ENCODE measurements around the gene TESPA1. TPM values are rescaled to one million over a fixed set of nuclear protein-coding genes. Genes with fewer than 3 reads are reported as not detected.
A peak's percentile ranks its signal among the peaks of the same experiment; 100 is the strongest.
"Not testable (repeated sequence)": the region's sequence is repeated elsewhere in the genome, so short reads cannot be mapped to it uniquely, and the experiment has no call there.

The TESPA1 gene
- total RNA-seq, 8 experiments from 2014 or later = 0.09 to 0.52 (median 0.16) TPM; not detected in 2

DNA sequence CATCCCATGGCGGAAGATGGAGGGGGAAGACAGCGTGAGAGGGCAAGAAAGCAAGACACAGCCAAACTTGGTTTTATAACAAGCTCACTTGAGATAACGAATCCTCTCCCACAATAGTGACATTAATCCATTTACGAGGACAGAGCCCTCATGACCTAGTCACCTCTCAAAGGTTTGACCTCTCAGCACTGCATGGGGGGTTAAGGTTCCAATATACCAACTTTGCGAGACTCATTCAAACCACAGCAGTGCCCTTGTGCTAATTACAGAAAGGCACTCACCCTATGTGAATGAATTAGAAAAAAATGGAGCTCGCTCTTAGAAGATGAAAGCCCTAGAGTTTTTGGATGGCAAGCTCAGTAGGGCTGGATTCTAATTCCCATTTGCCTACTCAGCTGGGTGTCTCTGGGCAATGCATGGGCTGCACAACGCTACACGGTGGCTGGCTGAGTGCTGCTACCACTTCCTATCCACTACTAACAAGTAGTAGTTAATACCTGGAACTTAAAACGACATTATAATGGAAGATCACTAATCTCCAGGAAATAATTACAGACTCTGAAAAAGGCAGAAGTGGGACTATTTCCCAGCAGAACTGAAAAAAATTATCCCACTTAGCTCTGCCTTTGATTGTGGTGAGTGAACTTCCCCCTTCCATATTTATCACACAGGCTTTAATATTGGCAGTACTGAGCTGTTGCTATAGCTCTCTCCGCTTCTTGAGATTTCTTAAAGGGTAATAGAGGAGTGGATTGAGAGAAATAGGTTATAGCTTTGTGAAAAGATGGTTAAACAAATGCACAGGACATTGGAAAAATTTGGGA lies 27.5 kb downstream of the TESPA1 start:
- Histone ChIP-seq H3K27ac (no peak overlapping the region), H3K4me1 (replicated peaks in 1 of 2) (no peaks in the 10 kb centered on the region), H3K4me3 (no peak overlapping the region)
- ATAC-seq (replicated peaks in 6 of 8) = no peak
- WGBS, 10 experiments = 28 to 92% (median 85%) methylated on average over 2 to 9 of the region's 10 CpGs; no CpG with 5 or more reads in 1 of the 10 experiments
- in situ Hi-C loops (cut with MboI; ENCODE audit: low pct_unique_long_range_greater_than_20kb in 2 of 9, low sequenced_read_pairs in 9 of 9, unreplicated experiment in 9 of 9) = loop anchor here in 6 of 9 experiments (10.0 to 25.0 kb wide), 4 partner anchors 102 to 370 kb away; partner anchors contain the start of genes MUCL1 (in 2 of the 6) and PPP1R1A (in 2 of the 6)

DNA sequence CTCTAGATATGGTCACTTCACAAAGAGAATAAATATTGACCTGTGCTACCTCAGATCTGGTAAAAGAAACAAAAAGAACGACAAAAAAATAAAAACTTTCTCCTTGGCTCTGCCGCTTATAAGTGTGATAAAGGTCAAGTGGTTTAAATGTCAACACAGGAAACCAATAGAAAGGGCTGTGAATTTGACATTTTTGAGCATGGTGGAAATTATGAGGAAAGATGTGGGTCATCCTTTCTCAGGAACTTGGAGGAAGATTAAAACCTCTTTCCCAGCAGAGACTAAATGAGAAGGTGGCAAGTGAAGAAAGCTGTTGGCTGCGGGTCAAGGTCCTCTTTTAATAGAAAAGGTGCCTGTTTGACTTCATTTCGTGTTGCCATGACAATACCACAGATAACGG lies 28.2 kb downstream of the TESPA1 start:
- 38 to 100% (median 70%) methylated on average over 1 to 5 of the region's 5 CpGs; no CpG with 5 or more reads in 1 of the 10 experiments for WGBS, 10 experiments
- in situ Hi-C loops (cut with MboI; ENCODE audit: low pct_unique_long_range_greater_than_20kb in 2 of 9, low sequenced_read_pairs in 9 of 9, unreplicated experiment in 9 of 9) = loop anchor here in 6 of 9 experiments (10.0 to 25.0 kb wide), 4 partner anchors 102 to 369 kb away; partner anchors contain the start of genes MUCL1 (in 2 of the 6) and PPP1R1A (in 2 of the 6)

DNA sequence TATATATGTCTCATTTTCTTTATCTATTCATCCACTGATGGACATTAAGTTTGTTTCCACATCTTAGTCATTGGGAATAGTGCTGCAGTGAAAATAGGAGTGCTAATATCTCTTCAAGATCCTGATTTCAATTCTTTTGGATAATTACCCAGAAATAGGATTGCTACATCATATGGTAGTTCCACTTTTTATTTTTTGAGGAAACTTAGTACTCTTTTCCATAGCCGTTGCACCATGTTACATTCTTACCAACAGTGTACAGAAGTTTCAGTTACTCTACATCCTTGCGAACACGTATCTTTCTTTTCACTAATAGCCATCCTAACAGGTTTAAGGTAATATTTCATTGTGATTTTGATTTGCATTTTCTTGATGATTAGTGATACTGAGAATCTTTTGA lies 29.8 kb downstream of the TESPA1 start:
- 40 to 100% (median 87%) methylated on average over 1 to 3 of the region's 3 CpGs; no CpG with 5 or more reads in 2 of the 10 experiments for WGBS, 10 experiments
- in situ Hi-C loops (cut with MboI; ENCODE audit: low pct_unique_long_range_greater_than_20kb in 2 of 9, low sequenced_read_pairs in 9 of 9, unreplicated experiment in 9 of 9) = loop anchor here in 6 of 9 experiments (10.0 to 25.0 kb wide), 4 partner anchors 100 to 368 kb away; partner anchors contain the start of genes MUCL1 (in 2 of the 6) and PPP1R1A (in 2 of the 6)
- Histone ChIP-seq H3K4me1 (replicated peaks in 1 of 2) (no peaks in the 10 kb centered on the region), H3K4me3 (no peak overlapping the region), H3K27ac (no peak overlapping the region)
- no peak for ATAC-seq (replicated peaks in 6 of 8)

More for the DNA sequence above, 28.2 kb downstream of the TESPA1 start:
- Histone ChIP-seq H3K4me3 (no peak overlapping the region), H3K4me1 (replicated peaks in 1 of 2) (no peaks in the 10 kb centered on the region), H3K27ac (no peak overlapping the region)
- ATAC-seq (replicated peaks in 6 of 8) = no peak

DNA sequence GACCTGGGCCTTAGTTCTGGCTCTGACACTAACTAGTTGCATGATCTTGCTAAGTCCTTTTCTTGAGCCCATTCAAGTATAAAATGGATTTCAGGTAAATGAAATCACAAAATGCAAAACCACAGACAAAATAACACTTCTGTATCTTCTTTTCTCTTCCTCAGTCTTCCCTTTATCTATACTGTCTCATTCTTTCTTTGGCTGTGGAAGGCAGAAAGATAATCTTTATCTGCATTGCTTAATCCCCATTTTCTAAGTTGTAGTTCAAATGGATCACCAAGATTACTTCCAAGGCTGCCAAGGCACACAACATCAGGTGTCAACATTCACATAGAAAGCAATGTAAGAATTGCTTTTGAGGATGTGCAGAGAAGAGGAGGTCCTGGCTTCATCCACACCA lies 30.3 kb downstream of the TESPA1 start:
- no peak overlapping the region for H3K27ac ChIP-seq
- ATAC-seq (replicated peaks in 6 of 8) = no peak
- in situ Hi-C loops (cut with MboI; ENCODE audit: low pct_unique_long_range_greater_than_20kb in 2 of 9, low sequenced_read_pairs in 9 of 9, unreplicated experiment in 9 of 9) = loop anchor here in 6 of 9 experiments (10.0 to 25.0 kb wide), 4 partner anchors 99 to 367 kb away; partner anchors contain the start of genes MUCL1 (in 2 of the 6) and PPP1R1A (in 2 of the 6)
- no peak overlapping the region for H3K4me3 ChIP-seq
- H3K4me1 ChIP-seq (replicated peaks in 1 of 2) = no peaks in the 10 kb centered on the region

GRCh38 chr12:54950071-54950727 lies 34.4 kb downstream of the TESPA1 start:
- Histone ChIP-seq H3K4me1 (replicated peaks in 1 of 2) (no peaks in the 10 kb centered on the region), H3K27ac (no peak overlapping the region), H3K4me3 (no peak overlapping the region)
- 33 to 100% (median 80%) methylated on average over 1 of the region's 1 CpG; no CpG with 5 or more reads in 7 of the 10 experiments for WGBS, 10 experiments
- ATAC-seq (replicated peaks in 6 of 8) = no peak
- in situ Hi-C loops (cut with MboI; ENCODE audit: low pct_unique_long_range_greater_than_20kb in 2 of 9, low sequenced_read_pairs in 9 of 9, unreplicated experiment in 9 of 9) = loop anchor here in 6 of 9 experiments (10.0 to 25.0 kb wide), 4 partner anchors 95 to 363 kb away; partner anchors contain the start of genes MUCL1 (in 2 of the 6) and PPP1R1A (in 2 of the 6)

DNA sequence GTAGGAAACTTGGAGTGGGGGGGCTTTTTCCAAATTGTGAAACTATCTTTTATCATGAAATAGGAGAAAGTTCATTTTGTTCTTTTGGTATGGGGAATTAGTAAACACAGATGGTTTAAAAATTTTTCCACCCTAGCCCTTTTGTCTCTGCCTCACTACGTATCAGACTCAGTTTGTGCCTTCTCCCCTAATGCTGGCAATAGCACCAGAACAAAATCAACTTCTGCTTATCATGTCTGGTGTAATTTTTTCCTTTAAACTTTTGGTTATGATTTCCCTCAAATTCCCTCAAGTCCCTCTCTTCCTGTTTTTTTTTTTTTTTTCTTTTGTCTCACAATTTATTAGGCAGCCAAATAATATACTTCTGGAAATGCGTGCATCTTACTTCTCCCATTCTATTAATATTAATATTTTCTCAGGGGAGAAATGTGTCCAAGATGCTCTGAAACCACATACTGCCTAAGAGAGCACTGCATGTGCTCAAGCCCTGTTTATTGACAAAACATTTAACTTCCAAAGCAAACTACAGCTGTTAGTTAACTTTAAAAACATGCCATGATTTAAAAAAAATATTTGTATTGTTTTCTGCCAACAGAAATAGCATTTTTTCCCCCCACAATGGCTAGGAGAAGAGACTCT lies 35.4 kb downstream of the TESPA1 start:
- ATAC-seq (replicated peaks in 6 of 8) = no peak
- H3K4me1 ChIP-seq (replicated peaks in 1 of 2) = no peaks in the 10 kb centered on the region
- 43 to 100% (median 75%) methylated on average over 1 to 2 of the region's 2 CpGs for WGBS, 10 experiments
- in situ Hi-C loops (cut with MboI; ENCODE audit: low pct_unique_long_range_greater_than_20kb in 2 of 9, low sequenced_read_pairs in 9 of 9, unreplicated experiment in 9 of 9) = no loop called here
- no peak overlapping the region for H3K4me3 ChIP-seq
- H3K27ac ChIP-seq = no peak overlapping the region

DNA sequence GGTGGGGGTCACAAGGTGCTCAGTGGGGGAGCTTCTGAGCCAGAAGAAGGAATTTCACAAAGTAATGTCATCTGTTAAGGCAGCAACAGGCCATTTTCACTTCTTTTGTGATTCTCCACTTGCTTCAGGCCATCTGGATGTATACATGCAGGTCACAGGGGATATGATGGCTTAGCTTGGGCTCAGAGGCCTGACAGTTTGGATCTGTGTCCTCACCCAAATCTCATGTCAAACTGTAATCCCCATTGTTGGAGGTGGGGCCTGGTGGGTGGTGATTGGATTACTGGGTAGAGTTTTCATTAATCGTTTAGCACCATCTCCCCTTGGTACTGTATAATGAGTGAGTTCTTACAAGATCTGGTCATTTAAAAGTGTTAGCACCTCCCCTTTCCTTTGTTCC lies 36.4 kb downstream of the TESPA1 start:
- no peak for ATAC-seq (replicated peaks in 6 of 8)
- no peak overlapping the region for H3K27ac ChIP-seq
- in situ Hi-C loops (cut with MboI; ENCODE audit: low pct_unique_long_range_greater_than_20kb in 2 of 9, low sequenced_read_pairs in 9 of 9, unreplicated experiment in 9 of 9) = no loop called here
- no peak overlapping the region for H3K4me3 ChIP-seq
- 80 to 100% methylated on average over 1 of the region's 1 CpG; no CpG with 5 or more reads in 8 of the 10 experiments for WGBS, 10 experiments
- no peaks in the 10 kb centered on the region for H3K4me1 ChIP-seq (replicated peaks in 1 of 2)

DNA sequence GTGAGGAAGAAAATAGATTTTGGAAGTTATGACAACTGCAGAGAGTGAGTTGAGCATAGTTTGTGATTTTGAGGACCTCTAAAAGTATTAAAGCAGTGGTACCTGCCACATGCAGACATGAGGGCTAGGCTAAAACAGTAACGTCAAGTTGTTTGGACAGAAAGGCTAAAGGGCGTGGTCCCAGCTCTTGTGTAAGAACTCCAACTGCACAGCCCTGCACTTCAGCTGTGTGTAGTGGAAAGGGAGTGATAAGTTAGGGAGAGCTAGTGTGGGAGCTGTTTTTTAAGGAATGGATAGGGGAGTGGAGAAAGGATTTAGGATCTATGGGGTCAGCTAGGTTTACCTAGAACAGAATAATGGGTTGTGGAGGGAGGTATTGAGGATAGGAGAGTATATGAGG lies 39.5 kb downstream of the TESPA1 start:
- no peak for ATAC-seq (replicated peaks in 6 of 8)
- no peak overlapping the region for H3K27ac ChIP-seq
- in situ Hi-C loops (cut with MboI; ENCODE audit: low pct_unique_long_range_greater_than_20kb in 2 of 9, low sequenced_read_pairs in 9 of 9, unreplicated experiment in 9 of 9) = no loop called here
- 0 to 100% (median 67%) methylated on average over 1 to 2 of the region's 2 CpGs; no CpG with 5 or more reads in 3 of the 10 experiments for WGBS, 10 experiments
- peaks cover 0 to 11% of the 10 kb centered on the region in 2 donors for H3K4me1 ChIP-seq (replicated peaks in 1 of 2)
- H3K4me3 ChIP-seq = no peak overlapping the region

DNA sequence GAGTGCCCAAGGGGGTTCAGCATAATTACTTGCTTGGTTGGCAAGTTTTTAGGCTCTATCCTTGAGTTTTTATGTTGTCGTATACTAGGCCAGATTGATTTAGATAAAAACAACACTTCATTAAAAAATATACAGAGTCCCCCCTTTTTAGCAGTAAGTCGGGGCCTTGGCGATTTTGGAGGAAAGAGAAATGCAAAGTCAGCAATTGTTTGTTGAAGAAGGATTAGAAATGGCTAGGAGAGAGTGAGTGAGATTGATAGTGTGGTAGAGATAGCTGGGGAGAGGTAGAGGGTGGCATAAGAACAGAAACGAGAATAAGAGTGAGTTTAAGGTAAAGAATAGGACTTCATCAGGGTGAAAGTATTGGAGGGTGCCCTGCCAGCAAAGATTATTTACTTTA lies 41.3 kb downstream of the TESPA1 start:
- H3K4me3 ChIP-seq; in situ Hi-C loops (cut with MboI; ENCODE audit: low pct_unique_long_range_greater_than_20kb in 2 of 9, low sequenced_read_pairs in 9 of 9, unreplicated experiment in 9 of 9); ATAC-seq (replicated peaks in 6 of 8); H3K27ac ChIP-seq: not testable (repeated sequence)
- 8 to 80% (median 49%) methylated on average over 2 to 4 of the region's 4 CpGs; no CpG with 5 or more reads in 1 of the 10 experiments for whole genome bisulfite sequencing, 10 experiments
- H3K4me1 ChIP-seq (replicated peaks in 1 of 2) = peaks cover 0 to 11% of the 10 kb centered on the region in 2 donors

- ATAC-seq (replicated peaks in 6 of 8) = peak in 7 of 8 experiments; percentile 4 to 89 (median 72)
- no peak overlapping the region for H3K27ac ChIP-seq
- in situ Hi-C loops (cut with MboI; ENCODE audit: low pct_unique_long_range_greater_than_20kb in 2 of 9, low sequenced_read_pairs in 9 of 9, unreplicated experiment in 9 of 9) = no loop called here
- no peak overlapping the region for H3K4me3 ChIP-seq
- 0 to 95% (median 33%) methylated on average over 1 to 3 of the region's 3 CpGs; no CpG with 5 or more reads in 5 of the 10 experiments for WGBS, 10 experiments
- H3K4me1 ChIP-seq (replicated peaks in 1 of 2) = peaks cover 0 to 11% of the 10 kb centered on the region in 2 donors
Measured at GRCh38 chr12:54941659-54942058, 42.9 kb downstream of the TESPA1 start.

DNA sequence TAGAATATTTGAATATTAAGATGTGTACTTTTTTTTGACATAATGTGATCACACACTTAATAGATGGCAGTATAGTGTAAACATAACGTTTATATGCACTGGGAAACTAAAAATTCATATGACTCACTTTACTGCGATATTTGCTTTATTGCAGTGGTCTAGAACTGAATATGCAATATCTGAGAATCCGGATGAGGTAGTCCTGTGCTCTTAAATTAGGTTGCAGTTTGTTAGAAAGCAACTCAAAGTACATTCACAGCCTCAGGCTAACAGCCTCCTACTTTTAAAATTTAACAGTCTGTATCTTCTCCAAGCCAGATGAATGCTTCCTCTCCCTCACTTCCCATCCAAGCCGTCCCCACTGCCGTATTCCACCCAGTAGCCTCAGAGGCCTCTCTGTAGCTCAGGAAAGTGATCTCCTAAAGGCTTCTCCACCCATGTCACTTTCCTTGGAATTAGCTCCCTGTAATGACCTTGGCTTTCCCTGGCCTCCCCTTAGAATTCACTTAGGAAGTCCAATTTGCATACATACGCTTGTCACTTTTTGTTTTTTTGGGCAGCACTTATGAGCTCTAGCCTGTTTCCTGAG lies 43.7 kb downstream of the TESPA1 start:
- H3K27ac ChIP-seq = no peak overlapping the region
- peak in 3 of 8 experiments; percentile 87 to 95 (median 90) for ATAC-seq (replicated peaks in 6 of 8)
- 0 to 94% (median 71%) methylated on average over 2 to 6 of the region's 6 CpGs; no CpG with 5 or more reads in 1 of the 10 experiments for WGBS, 10 experiments
- no peak overlapping the region for H3K4me3 ChIP-seq
- in situ Hi-C loops (cut with MboI; ENCODE audit: low pct_unique_long_range_greater_than_20kb in 2 of 9, low sequenced_read_pairs in 9 of 9, unreplicated experiment in 9 of 9) = no loop called here
- H3K4me1 ChIP-seq (replicated peaks in 1 of 2) = peaks cover 0 to 11% of the 10 kb centered on the region in 2 donors

GRCh38 chr12:54937929-54938328 lies 46.6 kb downstream of the TESPA1 start:
- no peak overlapping the region for H3K4me3 ChIP-seq
- in situ Hi-C loops (cut with MboI; ENCODE audit: low pct_unique_long_range_greater_than_20kb in 2 of 9, low sequenced_read_pairs in 9 of 9, unreplicated experiment in 9 of 9) = loop anchor here in 1 of 9 experiments (10.0 kb wide), 1 partner anchor 73 kb away; no protein-coding TSS in a partner anchor

More at GRCh38 chr12:54937929-54938328, 46.6 kb downstream of the TESPA1 start:
- ATAC-seq (replicated peaks in 6 of 8) = no peak
- Histone ChIP-seq H3K4me1 (replicated peaks in 1 of 2) (peaks cover 0 to 11% of the 10 kb centered on the region in 2 donors), H3K27ac (no peak overlapping the region)
- 24 to 100% (median 82%) methylated on average over 1 to 2 of the region's 2 CpGs; no CpG with 5 or more reads in 4 of the 10 experiments for WGBS, 10 experiments
